ENCODE measurements around the gene REG4. TPM values are rescaled to one million over a fixed set of nuclear protein-coding genes. Genes with fewer than 3 reads are reported as not detected.

REG4 gene
- total and polyA plus RNA-seq, 2 of the 13 experiments (the other 11 are each of a cell fraction or from before 2014, with no cell fraction given): not detected

GRCh38 chr1:119781434-119782210 lies 29.6 kb downstream of the REG4 start (continued):
- no peak for TF ChIP-seq ZHX2 (IDR thresholded peaks at IDR 0.05; ENCODE audit: low read depth)
- no peak for TF ChIP-seq ZHX2 (CRISPR knock-in tag; IDR thresholded peaks at IDR 0.05; ENCODE audit: borderline replicate concordance)
- TF ChIP-seq ZNF639 (CRISPR knock-in tag; conservative IDR thresholded peaks at IDR 0.05): no peak
- no peak for TF ChIP-seq ZNF3 (CRISPR knock-in tag; IDR thresholded peaks at IDR 0.05)
- TF ChIP-seq IRX3 (CRISPR knock-in tag; IDR thresholded peaks at IDR 0.05; ENCODE audit: borderline replicate concordance, low read depth): no peak
- TF ChIP-seq SNAPC2 (CRISPR knock-in tag; IDR thresholded peaks at IDR 0.05): no peak
- no peak for TF ChIP-seq ZFP37 (CRISPR knock-in tag; IDR thresholded peaks at IDR 0.05; ENCODE audit: borderline replicate concordance)
- TF ChIP-seq ZNF7 (CRISPR knock-in tag; IDR thresholded peaks at IDR 0.05): no peak
- no peak for TF ChIP-seq ATM (IDR thresholded peaks at IDR 0.05; ENCODE audit: borderline replicate concordance)
- TF ChIP-seq FOXP4 (CRISPR knock-in tag; IDR thresholded peaks at IDR 0.05): no peak
- TF ChIP-seq MXD4 (CRISPR knock-in tag; IDR thresholded peaks at IDR 0.05): no peak
- TF ChIP-seq FOXJ3 (CRISPR knock-in tag; IDR thresholded peaks at IDR 0.05; ENCODE audit: borderline replicate concordance): no peak
- TF ChIP-seq NR1H2 (CRISPR knock-in tag; IDR thresholded peaks at IDR 0.05; ENCODE audit: borderline replicate concordance, low read depth): no peak
- TF ChIP-seq CEBPB (IDR thresholded peaks at IDR 0.05; ENCODE audit: borderline replicate concordance, low read depth, low read length): peak; percentile 11; the same call in 1 of the 2 replicates
- TF ChIP-seq KDM5B (CRISPR knock-in tag; IDR thresholded peaks at IDR 0.05; ENCODE audit: borderline replicate concordance): no peak
- TF ChIP-seq ARNT (IDR thresholded peaks at IDR 0.05): no peak
- no peak for TF ChIP-seq ARNTL (CRISPR knock-in tag; IDR thresholded peaks at IDR 0.05)
- no peak for TF ChIP-seq SMARCC2 (IDR thresholded peaks at IDR 0.05)
- TF ChIP-seq PHB2 (IDR thresholded peaks at IDR 0.05; ENCODE audit: partially characterized antibody): no peak
- TF ChIP-seq CREB1 (IDR thresholded peaks at IDR 0.05): 0 out of 2 replicates have a peak, but pooled peaks have one; percentile 37
- no peak for TF ChIP-seq CREB1 (CRISPR knock-in tag; IDR thresholded peaks at IDR 0.05)
- no peak for TF ChIP-seq MTA3 (CRISPR knock-in tag; IDR thresholded peaks at IDR 0.05)

Measured in HepG2 (cell line).